DOHH2 (cell line): ENCODE data around the gene MYCN.
"Not testable (repeated sequence)": the region's sequence is repeated elsewhere in the genome, so short reads cannot be mapped to it uniquely, and the experiment has no call there.

Experiments
- H3F3A ChIP-seq: fragments of 200-600 bp; sonication (generic), shearing (Covaris generic); 2 replicates; pipeline ENCODE4 v1.6.0; 2016; ENCODE audit warnings: antibody characterized with exemption, mild to moderate bottlenecking; ENCODE audit not compliant: control insufficient read depth, insufficient read depth
- H3K27ac ChIP-seq: fragments of 200-600 bp; sonication (generic); 2 replicates; pipeline ENCODE4 v1.5.1; 2014; ENCODE audit warnings: low read depth, mild to moderate bottlenecking, low read length, moderate library complexity
- H3K27me3 ChIP-seq: fragments of 200-600 bp; sonication (generic); 2 replicates; pipeline ENCODE4 v1.6.1; 2014; ENCODE audit warnings: mild to moderate bottlenecking, low read length, mixed read lengths; ENCODE audit not compliant: control insufficient read depth
- H3K36me3 ChIP-seq: fragments of 200-600 bp; sonication (generic); 2 replicates; pipeline ENCODE4 v1.6.1; 2014; ENCODE audit warnings: mild to moderate bottlenecking, low read length, moderate library complexity, mixed read lengths; ENCODE audit not compliant: control insufficient read depth
- H3K4me1 ChIP-seq: fragments of 200-600 bp; sonication (generic); 2 replicates; pipeline ENCODE4 v1.6.1; 2014; ENCODE audit warnings: mild to moderate bottlenecking, low read length, mixed read lengths; ENCODE audit not compliant: control insufficient read depth
- H3K4me2 ChIP-seq: fragments of 200-600 bp; sonication (generic); 2 replicates; pipeline ENCODE4 v1.6.0; 2014; ENCODE audit warnings: mild to moderate bottlenecking, low read length, moderate library complexity
- H3K4me3 ChIP-seq: fragments of 200-600 bp; sonication (generic); 2 replicates; pipeline ENCODE4 v1.5.1; 2014; ENCODE audit warnings: mild to moderate bottlenecking, low read length, mixed read lengths
- H3K79me2 ChIP-seq: fragments of 200-600 bp; sonication (generic); 2 replicates; pipeline ENCODE4 v1.6.1; 2014; ENCODE audit warnings: mild to moderate bottlenecking, low read length, mixed read lengths; ENCODE audit not compliant: control insufficient read depth
- H3K9me2 ChIP-seq: fragments of 200-600 bp; sonication (generic); replicated peaks from 2 replicates; pipeline ENCODE4 v1.6.1; 2014; ENCODE audit warnings: mild to moderate bottlenecking, low read length, mixed read lengths; ENCODE audit not compliant: control insufficient read depth
- H3K9me3 ChIP-seq: fragments of 200-600 bp; sonication (generic); 2 replicates; pipeline ENCODE4 v1.6.1; 2014; ENCODE audit warnings: antibody characterized with exemption, low read length, mixed read lengths; ENCODE audit not compliant: control insufficient read depth, insufficient read depth
- H4K20me1 ChIP-seq: fragments of 200-600 bp; sonication (generic); 2 replicates; pipeline ENCODE4 v1.6.0; 2014; ENCODE audit warnings: low read depth, mild to moderate bottlenecking, antibody characterized with exemption, low read length, moderate library complexity; ENCODE audit not compliant: control insufficient read depth, insufficient read depth
- EZH2phosphoT487 ChIP-seq: fragments of 200-600 bp; sonication (generic); IDR thresholded peaks from 2 replicates; pipeline ENCODE4 v1.6.1; 2017; ENCODE audit warnings: borderline replicate concordance, mild to moderate bottlenecking, antibody characterized with exemption, low read length, moderate library complexity, mixed read lengths
- TF ChIP-seq, protein P1 (sequence below): fragments of 200-600 bp; sonication (generic); IDR thresholded peaks from one replicate; pipeline ENCODE4 v1.5.1; 2014; ENCODE audit warnings: antibody characterized with exemption, mild to moderate bottlenecking, low read depth, low read length; ENCODE audit not compliant: poor library complexity, severe bottlenecking

Gene MYCN

DNA sequence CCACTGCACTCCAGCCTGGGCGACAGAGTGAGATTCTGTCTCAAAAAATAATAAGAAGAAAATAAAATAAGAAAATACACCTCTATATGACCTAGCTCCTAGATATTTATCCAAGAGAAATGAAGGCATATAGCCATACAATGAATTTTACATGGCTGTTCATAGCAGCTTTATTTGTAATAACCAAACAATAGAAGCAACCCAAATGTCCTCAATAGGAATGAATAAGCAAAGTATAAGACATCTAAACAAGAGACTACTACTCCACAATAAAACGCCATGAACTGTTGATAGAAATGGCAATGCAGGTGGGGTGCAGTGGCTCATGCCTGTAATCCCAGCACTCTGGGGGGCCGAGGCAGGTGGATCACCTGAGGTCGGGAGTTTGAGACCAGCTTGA lies 31.2 kb upstream of the MYCN start:
- H3K4me3 ChIP-seq, result no peak overlapping the region
- H3K4me2 ChIP-seq, result no peak overlapping the region
- H3K9me2 ChIP-seq, result no peaks in the 10 kb centered on the region
- TF ChIP-seq EZH2phosphoT487, result no peak
- TF ChIP-seq, protein P1, sequence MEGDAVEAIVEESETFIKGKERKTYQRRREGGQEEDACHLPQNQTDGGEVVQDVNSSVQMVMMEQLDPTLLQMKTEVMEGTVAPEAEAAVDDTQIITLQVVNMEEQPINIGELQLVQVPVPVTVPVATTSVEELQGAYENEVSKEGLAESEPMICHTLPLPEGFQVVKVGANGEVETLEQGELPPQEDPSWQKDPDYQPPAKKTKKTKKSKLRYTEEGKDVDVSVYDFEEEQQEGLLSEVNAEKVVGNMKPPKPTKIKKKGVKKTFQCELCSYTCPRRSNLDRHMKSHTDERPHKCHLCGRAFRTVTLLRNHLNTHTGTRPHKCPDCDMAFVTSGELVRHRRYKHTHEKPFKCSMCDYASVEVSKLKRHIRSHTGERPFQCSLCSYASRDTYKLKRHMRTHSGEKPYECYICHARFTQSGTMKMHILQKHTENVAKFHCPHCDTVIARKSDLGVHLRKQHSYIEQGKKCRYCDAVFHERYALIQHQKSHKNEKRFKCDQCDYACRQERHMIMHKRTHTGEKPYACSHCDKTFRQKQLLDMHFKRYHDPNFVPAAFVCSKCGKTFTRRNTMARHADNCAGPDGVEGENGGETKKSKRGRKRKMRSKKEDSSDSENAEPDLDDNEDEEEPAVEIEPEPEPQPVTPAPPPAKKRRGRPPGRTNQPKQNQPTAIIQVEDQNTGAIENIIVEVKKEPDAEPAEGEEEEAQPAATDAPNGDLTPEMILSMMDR, result no peak
- H3K36me3 ChIP-seq, result no peaks in the 10 kb centered on the region
- no peaks in the 10 kb centered on the region for H3K4me1 ChIP-seq
- H3K9me3 ChIP-seq, result no peaks in the 10 kb centered on the region
- no peaks in the 10 kb centered on the region for H4K20me1 ChIP-seq
- H3F3A ChIP-seq, result no peaks in the 10 kb centered on the region
- H3K27me3 ChIP-seq, result no peaks in the 10 kb centered on the region
- H3K27ac ChIP-seq, result no peak overlapping the region
- no peaks in the 10 kb centered on the region for H3K79me2 ChIP-seq

DNA sequence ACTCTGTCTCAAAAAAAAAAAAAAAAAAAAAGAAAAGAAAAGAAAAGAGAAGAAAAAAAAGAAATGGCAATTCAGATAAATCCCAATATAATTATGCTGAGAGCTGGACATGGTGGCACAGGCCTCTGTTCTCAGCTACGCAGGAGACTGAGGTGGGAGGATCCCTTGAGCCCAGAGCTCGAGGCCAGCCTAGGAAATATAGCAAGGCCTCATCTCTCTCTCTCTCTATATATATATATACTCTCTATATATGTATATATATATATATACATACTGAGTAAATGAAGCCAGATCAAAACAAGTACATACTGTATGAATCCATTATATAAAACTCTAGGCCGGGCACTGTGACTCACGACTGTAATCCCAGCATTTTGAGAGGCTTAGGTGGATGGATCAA lies 30.6 kb upstream of the MYCN start:
- TF ChIP-seq EZH2phosphoT487, result no peak
- TF ChIP-seq, protein P1, result no peak
- Histone ChIP-seq H3K79me2 (no peaks in the 10 kb centered on the region), H3K27me3 (no peaks in the 10 kb centered on the region), H3K4me3 (no peak overlapping the region), H3F3A (no peaks in the 10 kb centered on the region), H4K20me1 (no peaks in the 10 kb centered on the region), H3K36me3 (no peaks in the 10 kb centered on the region), H3K27ac (no peak overlapping the region), H3K4me1 (no peaks in the 10 kb centered on the region), H3K9me3 (no peaks in the 10 kb centered on the region), H3K4me2 (no peak overlapping the region), H3K9me2 (no peaks in the 10 kb centered on the region)

DNA sequence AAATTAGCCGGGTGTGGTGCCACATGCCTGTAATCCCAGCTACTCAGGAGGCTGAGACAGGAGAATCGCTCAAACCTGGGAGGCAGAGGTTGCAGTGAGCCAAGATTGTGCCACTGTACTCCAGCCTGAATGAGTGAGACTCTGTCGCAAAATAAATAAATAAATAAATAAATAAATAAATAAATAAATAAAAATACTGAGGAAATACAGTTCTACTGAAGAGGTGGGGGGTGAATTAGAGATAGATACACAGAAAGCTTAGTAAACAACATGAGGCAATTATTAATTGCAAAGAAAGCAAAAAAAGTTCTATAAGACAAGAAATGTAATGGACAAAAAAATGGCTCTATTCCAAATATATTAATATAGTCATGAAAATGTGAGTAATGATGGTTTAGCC lies 29.1 kb upstream of the MYCN start:
- not testable (repeated sequence) for H4K20me1 ChIP-seq, H3K27me3 ChIP-seq, H3K79me2 ChIP-seq, H3K9me2 ChIP-seq, H3K36me3 ChIP-seq, H3K4me3 ChIP-seq, H3K9me3 ChIP-seq, H3K4me2 ChIP-seq, H3F3A ChIP-seq, H3K27ac ChIP-seq, H3K4me1 ChIP-seq

DNA sequence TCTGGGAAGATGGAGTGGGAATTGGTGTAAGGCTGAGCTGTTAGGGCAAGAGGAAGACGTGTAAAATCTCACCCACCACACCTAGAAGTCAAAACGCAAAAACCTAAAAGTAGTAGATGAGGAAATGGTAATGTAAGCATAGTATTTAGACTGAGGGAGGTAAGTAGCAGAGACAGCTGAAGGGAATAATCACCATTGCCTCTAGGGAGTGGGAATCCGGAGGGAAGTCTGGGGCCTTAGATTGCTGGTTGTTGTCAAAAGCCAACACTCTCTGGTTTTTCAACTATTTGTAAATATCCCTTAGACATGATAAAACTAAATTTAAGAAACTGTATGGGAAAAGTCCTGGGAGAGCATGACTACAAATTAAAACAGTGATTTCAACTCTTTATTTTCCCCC lies 28.7 kb upstream of the MYCN start:
- no peak for TF ChIP-seq EZH2phosphoT487
- TF ChIP-seq, protein P1, result no peak
- Histone ChIP-seq H3K79me2 (no peaks in the 10 kb centered on the region), H3K36me3 (no peaks in the 10 kb centered on the region), H4K20me1 (no peaks in the 10 kb centered on the region), H3K27ac (no peak overlapping the region), H3K4me1 (no peaks in the 10 kb centered on the region), H3K27me3 (no peaks in the 10 kb centered on the region), H3K4me3 (no peak overlapping the region), H3K4me2 (no peak overlapping the region), H3K9me2 (no peaks in the 10 kb centered on the region), H3K9me3 (no peaks in the 10 kb centered on the region), H3F3A (no peaks in the 10 kb centered on the region)
